DMS79 treated with DMSO at 0.1 percent for 48 hours (cell line): ENCODE measurements around the gene TRIM67.

Source experiments
- DNase-seq: peaks from one replicate; lab custom pipeline; 2025; lab: John Stamatoyannopoulos, UW

Gene TRIM67

GRCh38 chr1:231183639-231184590 is 22.1 kb downstream of the TRIM67 start:
- no peak for DNase-seq

DNA sequence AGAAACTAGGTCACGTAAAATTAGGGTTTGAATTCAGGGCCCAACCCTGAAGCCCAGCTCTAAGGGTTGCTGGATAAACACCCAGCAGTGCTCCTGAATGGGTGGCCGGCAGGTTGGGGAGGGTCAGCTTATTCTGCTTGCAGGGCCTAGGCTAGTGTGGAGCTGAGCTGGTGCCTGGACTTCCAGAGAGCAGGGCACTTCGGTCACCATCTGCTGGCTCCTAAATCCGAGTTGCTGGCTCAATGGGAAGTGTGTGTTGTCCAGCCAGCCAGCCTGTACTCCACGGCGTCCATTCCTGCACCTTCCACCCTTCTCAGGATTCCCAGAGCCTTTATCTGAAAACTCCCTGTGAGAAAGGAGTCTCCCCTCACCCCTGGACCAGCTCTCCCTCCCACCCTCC is 23.0 kb downstream of the TRIM67 start:
- no peak for DNase-seq

DNA sequence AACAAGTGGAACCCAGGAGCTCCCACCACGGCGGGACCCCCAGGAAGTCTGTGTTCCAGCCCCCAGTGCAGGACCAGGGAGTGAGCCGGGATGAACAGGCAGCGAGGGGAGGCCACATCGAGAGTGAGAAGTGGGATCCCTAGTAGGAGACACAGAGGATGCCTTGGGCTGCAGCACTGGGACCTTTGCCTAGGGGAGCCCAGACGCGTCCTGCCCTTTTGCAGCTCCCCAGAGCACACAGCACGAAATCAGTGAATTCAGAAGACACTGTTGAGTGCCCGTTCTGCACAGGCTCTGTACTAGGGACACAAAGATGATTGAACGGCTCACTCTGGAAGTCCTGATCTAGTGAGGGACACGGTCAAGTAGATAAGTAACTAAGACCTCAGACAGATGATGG is 23.5 kb downstream of the TRIM67 start:
- no peak for DNase-seq

DNA sequence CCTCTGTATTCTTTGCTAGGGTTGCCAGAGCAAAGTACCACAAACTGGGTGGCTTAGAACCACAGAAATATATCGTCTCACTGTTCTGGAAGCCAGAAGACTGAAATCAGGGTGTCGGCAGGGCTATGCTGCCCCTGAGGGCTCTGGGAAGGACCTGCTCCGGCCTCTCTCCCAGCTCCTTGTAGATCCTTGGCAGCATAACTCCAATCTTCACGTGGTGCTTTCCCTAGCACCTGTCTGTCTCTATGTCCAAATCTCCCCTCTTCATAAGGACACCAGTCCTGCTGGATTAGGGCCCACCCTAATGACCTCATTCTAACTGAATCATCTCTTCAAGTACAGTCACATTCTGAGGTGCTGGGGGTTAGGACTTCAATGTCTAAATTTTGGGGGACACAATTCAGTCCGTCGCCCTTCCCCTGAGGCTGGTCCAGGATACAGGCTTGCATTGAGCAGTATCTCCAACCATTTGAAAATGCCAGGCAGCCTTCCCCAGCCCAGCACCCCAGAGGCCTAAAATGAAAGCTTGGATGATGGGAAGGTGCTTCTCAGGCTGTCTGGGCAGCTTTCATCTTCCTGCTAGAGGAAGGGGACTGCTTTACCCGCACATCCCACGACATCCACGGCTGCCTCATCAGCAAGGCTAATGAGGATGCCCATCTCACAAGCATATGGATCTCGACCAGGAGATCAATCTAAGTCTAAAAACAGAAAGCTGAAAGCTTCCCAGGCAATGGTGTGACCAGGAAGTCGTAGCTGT is 24.7 kb downstream of the TRIM67 start:
- DNase-seq: no peak

- no peak for DNase-seq
These were observed 25.7 kb downstream of the TRIM67 start for GRCh38 chr1:231187571-231187970.

- no peak for DNase-seq
These were observed 26.2 kb downstream of the TRIM67 start for GRCh38 chr1:231188072-231188471.

GRCh38 chr1:231188768-231189167 is 26.9 kb downstream of the TRIM67 start:
- DNase-seq: no peak

DNA sequence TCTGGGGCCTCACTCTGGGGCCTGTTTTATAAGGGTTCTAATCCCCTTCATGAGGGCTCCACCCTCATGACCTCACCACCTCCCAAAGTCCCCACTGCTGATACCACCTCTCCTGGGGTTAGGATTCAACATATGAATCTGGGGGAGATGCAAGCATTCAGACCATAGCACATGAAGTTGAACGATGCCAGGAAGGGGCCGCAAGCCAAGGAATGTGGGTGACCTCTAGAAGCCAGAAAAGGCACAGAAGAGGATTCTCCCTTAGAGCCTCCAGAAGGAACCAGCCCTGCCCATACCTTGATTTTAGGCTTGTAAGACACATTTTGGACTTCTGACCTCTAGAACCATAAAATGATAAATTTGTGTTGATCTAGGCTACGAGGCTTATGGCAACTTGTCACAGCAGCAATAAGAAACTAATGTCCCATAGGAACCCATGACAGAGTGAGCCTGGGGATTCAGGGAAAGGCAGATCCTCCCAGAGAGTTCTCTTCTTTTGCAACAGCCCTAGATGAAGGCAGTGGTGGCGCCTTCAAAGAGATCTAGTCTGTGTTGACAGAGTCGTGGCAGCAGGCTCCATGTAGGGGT is 27.9 kb downstream of the TRIM67 start:
- DNase-seq: no peak

DNA sequence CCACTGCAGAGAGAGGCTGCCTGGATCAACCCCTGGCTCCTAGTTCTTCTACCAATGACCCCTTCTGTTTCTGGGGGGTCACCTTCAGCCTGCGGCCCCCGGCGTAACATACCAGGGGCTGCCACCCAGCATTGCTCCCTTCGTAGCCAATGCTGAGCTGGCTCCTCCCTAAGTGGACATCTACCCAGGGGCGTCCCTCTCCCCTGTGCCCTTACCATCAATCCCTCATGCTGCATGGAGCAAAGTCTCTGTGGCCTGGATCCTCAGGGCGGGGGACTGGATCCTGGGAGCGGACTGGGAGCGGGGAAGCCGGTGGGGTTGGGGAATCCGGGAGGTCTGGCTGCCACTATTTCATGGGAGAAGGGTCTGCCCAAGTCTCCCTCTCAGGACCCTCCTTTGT is 28.6 kb downstream of the TRIM67 start:
- DNase-seq: no peak

GRCh38 chr1:231192620-231193163 is 30.8 kb downstream of the TRIM67 start:
- peak; percentile 95 for DNase-seq

GRCh38 chr1:231193710-231194340 is 32.0 kb downstream of the TRIM67 start:
- peak; percentile 17 for DNase-seq

DNA sequence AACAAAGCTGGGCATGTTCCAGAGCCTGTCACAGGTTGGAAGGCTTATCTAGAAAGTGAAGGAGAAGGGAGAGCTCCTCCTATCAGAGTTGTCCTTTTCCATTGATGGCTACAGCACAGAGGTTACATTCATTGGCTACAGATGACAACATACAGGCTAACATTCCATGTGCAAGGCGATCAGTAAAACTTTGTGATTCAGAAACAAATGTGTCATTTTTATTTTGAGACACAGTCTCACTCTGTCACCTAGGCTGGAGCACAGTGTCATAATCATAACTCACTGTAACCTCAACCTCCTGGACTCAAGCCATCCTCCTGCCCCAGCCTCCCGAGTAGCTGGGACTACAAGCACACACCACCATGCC is 32.6 kb downstream of the TRIM67 start:
- no peak for DNase-seq

GRCh38 chr1:231194843-231195516 is 33.1 kb downstream of the TRIM67 start:
- DNase-seq: no peak

GRCh38 chr1:231196307-231196706 is 34.4 kb downstream of the TRIM67 start:
- DNase-seq: no peak

GRCh38 chr1:231196728-231197127 is 34.9 kb downstream of the TRIM67 start:
- DNase-seq: no peak

DNA sequence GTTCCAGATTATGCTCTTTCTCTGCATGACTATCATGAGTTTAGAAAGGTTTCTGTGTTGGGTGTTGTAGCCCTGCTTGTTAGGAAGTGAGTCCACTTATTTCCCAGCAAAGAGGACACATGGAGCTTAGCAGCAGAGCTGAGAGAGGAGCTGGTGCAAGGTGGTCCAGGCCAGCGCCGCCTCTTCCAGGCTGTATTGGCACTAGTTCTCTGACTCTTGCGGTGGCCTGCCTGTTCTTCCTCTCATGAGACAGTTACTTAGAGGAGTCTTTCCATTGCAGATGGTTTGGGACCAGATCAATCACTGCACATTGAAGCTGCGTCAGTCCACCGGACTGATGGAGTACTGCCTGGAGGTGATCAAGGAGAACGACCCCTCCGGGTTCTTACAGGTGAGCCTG is 38.0 kb downstream of the TRIM67 start:
- DNase-seq: no peak

- no peak for DNase-seq
These were observed 38.7 kb downstream of the TRIM67 start for GRCh38 chr1:231200388-231201031.

GRCh38 chr1:231201375-231201978 is 39.6 kb downstream of the TRIM67 start:
- DNase-seq: no peak

GRCh38 chr1:231201979-231202633 is 40.2 kb downstream of the TRIM67 start:
- no peak for DNase-seq
